Thoracic aorta (tissue), 2 donors: ENCODE data around the gene MYOM1. TPM values are rescaled to one million over a fixed set of nuclear protein-coding genes. Genes with fewer than 3 reads are reported as not detected.

ENCODE experiments used
- ATAC-seq: fragments of 150-250 bp; one replicate; pipeline ENCODE4 v1.8.0; 2017; ENCODE audit warnings: low read depth; ENCODE audit not compliant: insufficient number of reproducible peaks, low FRiP score
- DNase-seq: peaks from one replicate; pipeline ENCODE4 v3.0.0-alpha.2; 2020; ENCODE audit warnings: low spot score
- H3K27ac ChIP-seq, 2 donors: fragments of 200-600 bp; sonication (generic); 1 replicate in 1 of 2; 2 replicates in 1 of 2; pipeline ENCODE4 v1.5.1; 2016; ENCODE audit warnings: mild to moderate bottlenecking in 2 of 2, moderate library complexity in 2 of 2
- H3K27me3 ChIP-seq: fragments of 200-600 bp; sonication (generic); replicated peaks from 2 replicates; pipeline ENCODE4 v1.6.0; 2016; ENCODE audit warnings: mild to moderate bottlenecking; ENCODE audit not compliant: insufficient read depth
- H3K36me3 ChIP-seq: fragments of 200-600 bp; sonication (generic); one replicate; pipeline ENCODE4 v1.5.1; 2016
- H3K4me1 ChIP-seq, 2 donors: fragments of 200-600 bp; sonication (generic); 1 replicate in 1 of 2; 2 replicates in 1 of 2; pipeline versions ENCODE4 v1.5.1 to v1.6.0; 2016; ENCODE audit warnings: low read depth in 2 of 2, mild to moderate bottlenecking in 1 of 2; ENCODE audit not compliant: control insufficient read depth in 1 of 2
- H3K4me3 ChIP-seq: fragments of 200-600 bp; sonication (generic); 2 replicates; pipeline ENCODE4 v1.5.1; 2016; ENCODE audit warnings: mild to moderate bottlenecking
- H3K9me3 ChIP-seq: fragments of 200-600 bp; sonication (generic); 2 replicates; pipeline ENCODE4 v1.5.1; 2016
- CTCF ChIP-seq: fragments of 200-600 bp; sonication (generic); IDR thresholded peaks from one replicate; pipeline ENCODE4 v1.5.1; 2019; ENCODE audit warnings: antibody characterized with exemption
- total RNA-seq, 2 donors: library from RNA; depleted of rRNA; stranded (reverse); fragments of >200 nt; gene quantifications; one replicate each; pipeline versions ENCODE4 v1.1.0 to v1.2.3, GENCODE V29; 2016

The MYOM1 gene
- total RNA-seq, 2 donors from 2014 or later, result 16.1 to 27.2 TPM

GRCh38 chr18:3058328-3059191 lies 161.2 kb downstream of the MYOM1 start:
- H3K36me3 ChIP-seq, result no peaks in the 10 kb centered on the region
- H3K4me3 ChIP-seq, result no peak overlapping the region
- ATAC-seq (no peak), DNase-seq (no peak)
- H3K27me3 ChIP-seq, result no peaks in the 10 kb centered on the region
- no peak for TF ChIP-seq CTCF
- H3K4me1 ChIP-seq, result peaks cover 0 to 11% of the 10 kb centered on the region in 2 donors
- no peaks in the 10 kb centered on the region for H3K9me3 ChIP-seq
- no peak overlapping the region for H3K27ac ChIP-seq

GRCh38 chr18:3057526-3057925 lies 162.2 kb downstream of the MYOM1 start:
- H3K9me3 ChIP-seq, result no peaks in the 10 kb centered on the region
- no peak for ATAC-seq
- DNase-seq, result no peak
- H3K27me3 ChIP-seq, result no peaks in the 10 kb centered on the region
- no peak overlapping the region for H3K4me3 ChIP-seq
- no peak overlapping the region for H3K27ac ChIP-seq
- H3K4me1 ChIP-seq, result peaks cover 0 to 3% of the 10 kb centered on the region in 2 donors
- no peak for TF ChIP-seq CTCF
- H3K36me3 ChIP-seq, result no peaks in the 10 kb centered on the region

- Histone ChIP-seq H3K4me3 (no peak overlapping the region), H3K27ac (no peak overlapping the region), H3K27me3 (no peaks in the 10 kb centered on the region), H3K9me3 (no peaks in the 10 kb centered on the region), H3K36me3 (no peaks in the 10 kb centered on the region), H3K4me1 (no peaks in the 10 kb centered on the region)
- ATAC-seq (no peak), DNase-seq (no peak)
- TF ChIP-seq CTCF, result no peak
Measured at GRCh38 chr18:3056311-3056710, 163.5 kb downstream of the MYOM1 start.

GRCh38 chr18:3055816-3056215 lies 164.0 kb downstream of the MYOM1 start:
- H3K27ac ChIP-seq, result no peak overlapping the region
- no peak for ATAC-seq
- no peak for TF ChIP-seq CTCF
- no peaks in the 10 kb centered on the region for H3K27me3 ChIP-seq
- H3K9me3 ChIP-seq, result no peaks in the 10 kb centered on the region
- DNase-seq, result no peak
- H3K4me1 ChIP-seq, result no peaks in the 10 kb centered on the region
- H3K36me3 ChIP-seq, result no peaks in the 10 kb centered on the region
- no peak overlapping the region for H3K4me3 ChIP-seq

- no peak for ATAC-seq
- Histone ChIP-seq H3K36me3 (no peaks in the 10 kb centered on the region), H3K9me3 (no peaks in the 10 kb centered on the region), H3K27ac (no peak overlapping the region), H3K4me3 (no peak overlapping the region), H3K4me1 (no peaks in the 10 kb centered on the region), H3K27me3 (no peaks in the 10 kb centered on the region)
- no peak for DNase-seq
- TF ChIP-seq CTCF, result no peak
Measured at GRCh38 chr18:3055186-3055728, 164.5 kb downstream of the MYOM1 start.
